Stomach (tissue), 9 donors: ENCODE measurements around the gene ATP1B1. TPM values are rescaled to one million over a fixed set of nuclear protein-coding genes. Genes with fewer than 3 reads are reported as not detected.
"Not testable (repeated sequence)": the region's sequence is repeated elsewhere in the genome, so short reads cannot be mapped to it uniquely, and the experiment has no call there.

Source experiments
- DNase-seq, 2 donors: peaks; one replicate each; pipeline versions ENCODE4 v3.0.0 to v3.0.0-alpha.2; 2013 to 2019
- H3K27ac ChIP-seq, 5 donors: fragments of 200-600 bp in 4 of 5; sonication (generic) in 4 of 5; one replicate each; pipeline ENCODE4 v1.5.1; 2013 to 2019; ENCODE audit warnings: mild to moderate bottlenecking in 1 of 5, moderate library complexity in 1 of 5
- H3K27me3 ChIP-seq, 3 donors: fragments of 200-600 bp; sonication (generic); one replicate each; pipeline ENCODE4 v1.5.1; 2017 to 2019; ENCODE audit warnings: mixed run types in 1 of 3
- H3K36me3 ChIP-seq, 4 donors: fragments of 200-600 bp; sonication (generic); 1 replicate in 3 of 4; 2 replicates in 1 of 4; pipeline ENCODE4 v1.5.1; 2016 to 2019
- H3K4me1 ChIP-seq, 4 donors: fragments of 200-600 bp; sonication (generic); one replicate each; pipeline ENCODE4 v1.5.1; 2016 to 2019
- H3K4me3 ChIP-seq, 4 donors: fragments of 200-600 bp; sonication (generic) in 3 of 4; one replicate each; pipeline ENCODE4 v1.5.1; 2016 to 2019; ENCODE audit warnings: mild to moderate bottlenecking in 1 of 4
- H3K9me3 ChIP-seq, 4 donors: fragments of 200-600 bp; sonication (generic); one replicate each; pipeline ENCODE4 v1.5.1; 2016 to 2019
- EP300 ChIP-seq: sonication (generic); formaldehyde crosslinking; IDR thresholded peaks from one replicate; pipeline ENCODE4 v1.6.1; 2017; ENCODE audit warnings: antibody characterized with exemption
- POLR2A ChIP-seq, 4 donors: fragments of 450-650 bp; IDR thresholded peaks; one replicate each; pipeline ENCODE4 v1.6.1; 2016; ENCODE audit warnings: antibody characterized with exemption in 4 of 4, control low read depth in 2 of 4, mild to moderate bottlenecking in 1 of 4, moderate library complexity in 1 of 4
- POLR2AphosphoS5 ChIP-seq, 3 donors: sonication (generic); formaldehyde crosslinking; IDR thresholded peaks; one replicate each; pipeline ENCODE4 v1.6.1; 2016; ENCODE audit warnings: antibody characterized with exemption in 3 of 3
- WGBS, 5 donors: extraction: QIAGEN DNeasy Blood & Tissue Kit in 3 of 5; methylation state at CpG; one replicate each; pipeline versions ENCODE4 v1.1.5 to v1.1.7; 2013 to 2018; 5-methylcytosine and 5-hydroxymethylcytosine counted together
- intact Hi-C: fragments of 100-400 bp; cut with DNase I; formaldehyde crosslinking; loops from one replicate; pipeline ENCODE4 v1.15.1; 2023; ENCODE audit warnings: low total_unique reads
- polyA plus RNA-seq, 3 donors: library from polyadenylated mRNA; stranded (reverse); fragments of 200-250 nt; gene quantifications; one replicate each; pipeline ENCODE4 v1.2.3, GENCODE V29; 2013
- total RNA-seq, 5 donors: library from RNA; depleted of rRNA; stranded (reverse); fragments of >200 nt; gene quantifications; one replicate each; pipeline versions ENCODE4 v1.1.0 to v1.2.3, GENCODE V29; 2014 to 2016
- TF ChIP-seq, protein P1 (sequence below), 7 experiments: fragments of 450-650 bp in 4 of 7; fragments of 200-600 bp in 3 of 7; sonication (generic) in 3 of 7; IDR thresholded peaks; one replicate each; pipeline ENCODE4 v1.5.1; 2016 to 2019; ENCODE audit warnings: antibody characterized with exemption in 7 of 7, control low read depth in 2 of 7, mild to moderate bottlenecking in 1 of 7
- donor health status: healthy with polysubstance abuse.
- donor health status: Bipolar disorder and iron deficiency.
- donor health status: healthy.

The ATP1B1 gene
- total and polyA plus RNA-seq, 8 donors = 59.9 to 507 (median 146) TPM

DNA sequence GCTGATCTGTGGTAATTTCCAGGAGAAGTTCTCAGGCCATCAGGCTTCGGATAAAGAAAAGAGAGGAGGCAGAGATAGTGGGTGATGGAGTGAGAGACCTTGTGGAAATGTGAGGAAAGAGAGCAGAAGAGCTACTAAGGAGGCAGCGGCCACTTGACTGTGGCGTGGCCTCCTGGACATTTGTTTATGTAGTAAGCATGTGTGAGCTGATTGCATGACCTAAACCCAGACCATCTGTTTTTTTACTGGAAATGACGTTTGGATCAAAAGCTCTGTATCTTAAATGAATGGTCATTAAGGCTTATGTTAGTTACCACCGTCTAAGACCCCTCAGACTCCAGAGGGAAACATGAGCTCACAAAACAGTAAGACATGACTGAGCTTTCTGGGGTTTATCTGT is 13.6 kb downstream of the ATP1B1 start:
- Histone ChIP-seq H3K9me3 (no peaks in the 10 kb centered on the region), H3K36me3 (peaks cover 22 to 79% (median 40%) of the 10 kb centered on the region in 4 donors), H3K4me1 (peaks cover 44 to 98% (median 73%) of the 10 kb centered on the region in 4 donors), H3K4me3 (no peak overlapping the region), H3K27ac (peak overlapping the region; percentile 69 to 98 (median 94)), H3K27me3 (no peaks in the 10 kb centered on the region)
- DNase-seq = no peak
- WGBS, 5 donors = 32 to 48% (median 43%) methylated on average over 5 of the region's 5 CpGs
- intact Hi-C loops = no loop called here
- peak in 1 of 3 donors; percentile 23 for TF ChIP-seq POLR2AphosphoS5 (IDR thresholded peaks at IDR 0.05)
- TF ChIP-seq, protein P1, sequence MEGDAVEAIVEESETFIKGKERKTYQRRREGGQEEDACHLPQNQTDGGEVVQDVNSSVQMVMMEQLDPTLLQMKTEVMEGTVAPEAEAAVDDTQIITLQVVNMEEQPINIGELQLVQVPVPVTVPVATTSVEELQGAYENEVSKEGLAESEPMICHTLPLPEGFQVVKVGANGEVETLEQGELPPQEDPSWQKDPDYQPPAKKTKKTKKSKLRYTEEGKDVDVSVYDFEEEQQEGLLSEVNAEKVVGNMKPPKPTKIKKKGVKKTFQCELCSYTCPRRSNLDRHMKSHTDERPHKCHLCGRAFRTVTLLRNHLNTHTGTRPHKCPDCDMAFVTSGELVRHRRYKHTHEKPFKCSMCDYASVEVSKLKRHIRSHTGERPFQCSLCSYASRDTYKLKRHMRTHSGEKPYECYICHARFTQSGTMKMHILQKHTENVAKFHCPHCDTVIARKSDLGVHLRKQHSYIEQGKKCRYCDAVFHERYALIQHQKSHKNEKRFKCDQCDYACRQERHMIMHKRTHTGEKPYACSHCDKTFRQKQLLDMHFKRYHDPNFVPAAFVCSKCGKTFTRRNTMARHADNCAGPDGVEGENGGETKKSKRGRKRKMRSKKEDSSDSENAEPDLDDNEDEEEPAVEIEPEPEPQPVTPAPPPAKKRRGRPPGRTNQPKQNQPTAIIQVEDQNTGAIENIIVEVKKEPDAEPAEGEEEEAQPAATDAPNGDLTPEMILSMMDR (IDR thresholded peaks at IDR 0.05) = no peak

DNA sequence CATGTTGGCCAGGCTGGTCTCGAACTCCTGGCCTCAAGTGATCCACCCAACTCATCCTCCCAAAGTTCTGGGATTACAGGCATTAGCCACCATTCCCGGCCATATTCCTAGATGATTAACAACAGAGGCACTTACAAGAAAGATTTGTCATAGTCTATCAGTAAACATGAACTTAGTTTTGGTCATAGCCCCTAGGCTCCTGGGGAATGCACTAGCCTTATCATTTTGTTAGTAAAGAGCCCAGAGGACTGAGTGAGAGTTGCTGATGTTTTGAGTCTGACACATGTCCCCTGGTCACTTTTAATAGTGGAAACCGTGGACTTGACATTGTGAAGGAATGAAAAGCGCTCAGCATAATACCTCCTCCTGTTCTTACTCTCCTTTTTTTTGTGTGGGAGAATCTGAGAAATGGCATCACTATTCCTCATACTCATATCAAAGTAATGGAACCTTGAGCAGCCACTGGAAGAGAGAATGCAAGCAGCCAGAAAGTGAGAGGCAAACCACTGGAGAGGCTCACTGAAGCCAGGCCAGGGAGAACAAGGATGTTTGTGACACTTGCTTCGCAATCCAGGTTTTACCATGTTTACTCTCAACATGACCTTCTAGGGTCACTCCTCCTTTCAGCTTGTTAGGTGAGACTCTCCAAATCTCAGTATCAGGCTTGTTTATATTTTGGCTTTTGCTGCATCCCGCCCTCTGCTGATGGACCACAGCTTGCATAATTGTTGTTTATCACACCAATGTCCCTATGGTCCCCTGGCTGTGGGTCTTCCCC is 14.8 kb downstream of the ATP1B1 start:
- Histone ChIP-seq H3K4me3 (no peak overlapping the region), H3K4me1 (peaks cover 33 to 98% (median 62%) of the 10 kb centered on the region in 4 donors), H3K27me3 (no peaks in the 10 kb centered on the region), H3K27ac (peak overlapping the region; percentile 48 to 98 (median 94)), H3K36me3 (peaks cover 31 to 81% (median 50%) of the 10 kb centered on the region in 4 donors), H3K9me3 (no peaks in the 10 kb centered on the region)
- no peak for TF ChIP-seq POLR2A (IDR thresholded peaks at IDR 0.05)
- TF ChIP-seq POLR2AphosphoS5 (IDR thresholded peaks at IDR 0.05) = peak in 1 of 3 donors; percentile 16
- WGBS, 5 donors = 59 to 79% (median 63%) methylated on average over 6 of the region's 6 CpGs
- no peak for DNase-seq
- intact Hi-C loops = no loop called here

DNA sequence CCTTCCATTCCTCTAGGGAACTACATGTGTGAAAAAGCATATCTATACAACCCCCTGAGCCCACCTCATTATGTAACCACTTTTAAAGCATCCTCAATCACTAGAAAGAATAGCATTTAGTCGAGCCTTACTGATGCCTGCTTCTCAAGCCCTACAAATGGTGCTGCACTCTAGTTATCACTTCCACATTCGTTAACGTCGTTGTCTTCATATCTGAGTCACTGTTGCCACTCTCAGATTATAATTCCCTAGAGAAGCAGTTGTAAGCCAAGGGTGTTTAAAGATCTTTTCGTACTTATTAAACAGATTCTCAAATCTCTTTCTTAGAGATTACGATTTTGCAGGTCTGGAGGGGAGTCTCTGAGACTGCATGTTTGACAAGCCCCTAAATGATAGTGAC is 16.5 kb downstream of the ATP1B1 start:
- TF ChIP-seq POLR2AphosphoS5 (IDR thresholded peaks at IDR 0.05) (no peak), EP300 (no peak)
- TF ChIP-seq, protein P1 (IDR thresholded peaks at IDR 0.05) = no peak
- Histone ChIP-seq H3K27ac (peak overlapping the region in 4 of 5 donors; percentile 13 to 98 (median 45)), H3K9me3 (no peaks in the 10 kb centered on the region), H3K27me3 (no peaks in the 10 kb centered on the region), H3K4me1 (peaks cover 22 to 95% (median 52%) of the 10 kb centered on the region in 4 donors), H3K4me3 (no peak overlapping the region), H3K36me3 (peaks cover 36 to 85% (median 60%) of the 10 kb centered on the region in 4 donors)
- intact Hi-C loops = no loop called here
- 34 to 50% (median 45%) methylated on average over 6 of the region's 6 CpGs for WGBS, 5 donors
- no peak for DNase-seq

DNA sequence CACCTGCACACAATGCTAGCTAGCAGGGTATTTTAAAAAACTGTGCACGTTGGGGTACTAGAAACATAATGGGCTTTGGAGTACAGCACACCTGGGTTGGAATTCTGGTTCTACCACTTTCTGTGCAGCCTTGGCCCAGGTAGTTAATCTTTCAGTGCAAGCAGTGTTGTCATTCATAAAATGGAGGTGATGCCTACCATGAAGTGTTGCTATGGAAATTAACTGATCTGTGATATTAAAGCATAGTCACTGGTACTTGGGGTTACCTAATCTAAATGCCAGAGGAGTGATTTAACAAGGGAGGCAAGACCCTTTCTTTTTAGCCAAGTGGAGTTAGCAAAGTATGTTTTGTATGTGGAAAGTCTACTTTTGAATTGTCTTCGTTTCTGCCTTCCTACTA is 18.0 kb downstream of the ATP1B1 start:
- Histone ChIP-seq H3K4me3 (no peak overlapping the region), H3K9me3 (no peaks in the 10 kb centered on the region), H3K27ac (peak overlapping the region in 4 of 5 donors; percentile 40 to 98 (median 52)), H3K27me3 (no peaks in the 10 kb centered on the region), H3K36me3 (peaks cover 43 to 85% (median 66%) of the 10 kb centered on the region in 4 donors), H3K4me1 (peaks cover 10 to 95% (median 43%) of the 10 kb centered on the region in 4 donors)
- TF ChIP-seq POLR2AphosphoS5 (IDR thresholded peaks at IDR 0.05) (peak in 2 of 3 donors; percentile 15 to 36), EP300 (no peak), POLR2A (IDR thresholded peaks at IDR 0.05) (no peak)
- intact Hi-C loops = no loop called here
- WGBS, 5 donors = 29 to 45% (median 36%) methylated on average over 2 of the region's 2 CpGs
- DNase-seq = peak in 1 of 2 donors; percentile 88

DNA sequence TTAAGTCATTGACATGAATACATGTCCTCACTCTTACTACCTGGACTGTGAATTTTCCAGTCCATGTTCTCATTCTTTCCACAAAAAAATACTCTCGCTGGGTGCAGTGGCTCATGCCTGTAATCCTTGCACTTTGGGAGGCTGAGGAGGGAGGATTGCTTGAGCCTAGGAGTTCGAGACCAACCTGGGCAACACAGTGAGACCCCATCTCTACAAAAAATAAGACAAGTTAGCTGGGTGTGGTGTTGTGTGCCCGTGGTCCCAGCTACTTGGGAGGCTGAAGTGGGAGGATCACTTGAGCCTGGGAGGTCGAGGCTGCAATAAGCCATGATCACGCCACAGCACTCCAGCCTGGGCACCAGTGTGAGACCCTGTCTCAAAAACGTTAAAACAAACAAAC is 19.1 kb downstream of the ATP1B1 start:
- H3K27me3 ChIP-seq, H3K4me3 ChIP-seq, H3K9me3 ChIP-seq, DNase-seq, intact Hi-C loops: not testable (repeated sequence)
- peaks cover 1 to 94% (median 39%) of the 10 kb centered on the region in 4 donors for H3K4me1 ChIP-seq
- H3K36me3 ChIP-seq = peaks cover 49 to 90% (median 74%) of the 10 kb centered on the region in 4 donors
- peak overlapping the region in 3 of 5 donors; percentile 43 to 98 (median 61) for H3K27ac ChIP-seq
- 80 to 88% (median 87%) methylated on average over 6 of the region's 6 CpGs for WGBS, 5 donors

DNA sequence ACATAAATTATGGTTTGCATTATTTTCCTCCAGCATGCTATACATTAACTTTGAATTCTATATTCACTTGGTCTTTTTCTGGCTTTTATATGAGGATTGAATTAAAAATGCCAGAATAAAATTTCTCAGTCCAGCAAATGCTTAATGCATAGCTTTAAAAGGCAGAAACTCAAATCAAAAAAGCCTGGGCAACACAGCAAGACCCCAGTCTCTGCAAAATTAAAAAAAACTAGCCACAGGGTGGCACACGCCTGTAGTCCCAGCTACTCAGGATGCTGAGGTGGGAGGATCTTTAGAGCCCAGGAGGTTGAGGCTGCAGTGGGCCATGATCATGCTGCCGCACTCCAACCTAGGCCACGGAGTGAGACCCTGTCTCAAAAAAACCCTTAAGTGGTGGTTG is 19.8 kb downstream of the ATP1B1 start:
- DNase-seq = no peak
- H3K27me3 ChIP-seq = no peaks in the 10 kb centered on the region
- 76 to 91% (median 87%) methylated on average over 3 of the region's 3 CpGs for WGBS, 5 donors
- peaks cover 49 to 92% (median 81%) of the 10 kb centered on the region in 4 donors for H3K36me3 ChIP-seq
- peaks cover 0 to 92% (median 36%) of the 10 kb centered on the region in 4 donors for H3K4me1 ChIP-seq
- no peaks in the 10 kb centered on the region for H3K9me3 ChIP-seq
- TF ChIP-seq POLR2AphosphoS5 (IDR thresholded peaks at IDR 0.05) = no peak
- TF ChIP-seq POLR2A (IDR thresholded peaks at IDR 0.05) = no peak
- H3K4me3 ChIP-seq = no peak overlapping the region
- peak overlapping the region in 2 of 5 donors; percentile 5 to 61 for H3K27ac ChIP-seq
- intact Hi-C loops = no loop called here
